AG09309 (cell line): ENCODE data around the gene UVSSA.
A peak's percentile ranks its signal among the peaks of the same experiment; 100 is the strongest.
"Not testable (repeated sequence)": the region's sequence is repeated elsewhere in the genome, so short reads cannot be mapped to it uniquely, and the experiment has no call there.

Experiments
- DNase-seq: peaks from one replicate; pipeline ENCODE4 v3.0.0-alpha.2; 2010; ENCODE audit warnings: low read depth
- H3K4me3 ChIP-seq: 2 replicates; pipeline ENCODE4 v1.5.1; 2011; ENCODE audit warnings: mild to moderate bottlenecking, low read depth, low read length, moderate library complexity; ENCODE audit not compliant: control insufficient read depth
- CTCF ChIP-seq: IDR thresholded peaks from 2 replicates; pipeline ENCODE4 v1.5.1; 2011; ENCODE audit warnings: mild to moderate bottlenecking, low read depth, low read length, inconsistent platforms; ENCODE audit not compliant: insufficient read depth, control insufficient read depth; ENCODE audit errors: missing control alignments

UVSSA gene

GRCh38 chr4:1318046-1318375 lies 29.0 kb upstream of the UVSSA start:
- DNase-seq = no peak
- no peak overlapping the region for H3K4me3 ChIP-seq
- TF ChIP-seq CTCF = no peak

GRCh38 chr4:1318488-1319213 lies 28.4 kb upstream of the UVSSA start:
- no peak for DNase-seq
- peak; percentile 46 for TF ChIP-seq CTCF
- H3K4me3 ChIP-seq = no peak overlapping the region

GRCh38 chr4:1321486-1321885 lies 25.5 kb upstream of the UVSSA start:
- no peak for TF ChIP-seq CTCF
- no peak overlapping the region for H3K4me3 ChIP-seq
- no peak for DNase-seq

- DNase-seq = no peak
- no peak for TF ChIP-seq CTCF
- H3K4me3 ChIP-seq = no peak overlapping the region
Observed at GRCh38 chr4:1321946-1322650, 24.9 kb upstream of the UVSSA start.

- DNase-seq = no peak
- no peak for TF ChIP-seq CTCF
- H3K4me3 ChIP-seq = no peak overlapping the region
Observed at GRCh38 chr4:1323280-1323634, 23.8 kb upstream of the UVSSA start.

- TF ChIP-seq CTCF = no peak
- DNase-seq = peak; percentile 68
- H3K4me3 ChIP-seq = no peak overlapping the region
Observed at GRCh38 chr4:1323635-1324442, 23.2 kb upstream of the UVSSA start.

- DNase-seq, H3K4me3 ChIP-seq: not testable (repeated sequence)
Observed at GRCh38 chr4:1324443-1325175, 22.4 kb upstream of the UVSSA start.
